Measurements from ENCODE around the gene BTN3A1.
A peak's percentile ranks its signal among the peaks of the same experiment; 100 is the strongest.

Gene BTN3A1

GRCh38 chr6:26379740-26380139 lies 22.3 kb upstream of the BTN3A1 start:
- DNase-seq (ENCODE audit: low spot score): no peak

DNA sequence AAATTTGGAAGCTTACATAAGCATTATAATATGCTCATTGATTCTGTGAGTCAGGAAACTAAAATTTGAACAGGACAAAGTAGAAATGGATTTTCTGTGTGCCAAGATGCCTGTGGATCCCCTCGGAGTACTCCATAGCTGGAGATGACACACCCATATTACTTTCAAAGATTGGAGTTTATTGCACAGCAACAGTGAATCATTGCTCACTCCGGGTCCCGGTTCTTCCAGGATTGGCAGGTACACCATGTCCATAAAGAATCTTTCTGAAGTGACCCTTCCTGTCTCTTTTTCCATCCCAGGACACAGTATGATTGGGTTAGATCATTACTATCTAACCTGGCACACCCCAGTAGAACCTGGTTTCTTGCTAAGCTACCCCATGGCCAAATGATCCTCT lies 21.8 kb upstream of the BTN3A1 start:
- DNase-seq (ENCODE audit: low spot score): no peak

DNA sequence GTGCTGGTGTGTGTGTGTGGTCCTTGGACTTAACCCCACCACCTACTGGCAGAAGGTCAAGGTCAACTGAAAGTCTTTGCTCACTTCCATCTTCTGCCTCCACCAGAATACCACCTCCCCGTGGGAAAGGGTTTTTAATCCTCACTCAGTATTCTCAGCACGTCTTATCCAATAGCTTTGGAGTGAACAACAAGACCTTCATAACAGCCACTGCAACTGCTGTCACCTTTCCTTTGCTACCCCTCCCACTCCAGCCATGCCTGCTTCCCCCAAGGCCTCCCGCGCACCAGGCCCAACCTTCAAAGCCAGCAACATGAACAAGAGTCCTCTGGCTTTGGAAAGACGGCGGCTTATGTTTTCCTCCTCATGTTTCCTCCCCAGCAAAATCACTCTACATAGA lies 20.0 kb upstream of the BTN3A1 start:
- no peak for DNase-seq (ENCODE audit: low spot score)

DNA sequence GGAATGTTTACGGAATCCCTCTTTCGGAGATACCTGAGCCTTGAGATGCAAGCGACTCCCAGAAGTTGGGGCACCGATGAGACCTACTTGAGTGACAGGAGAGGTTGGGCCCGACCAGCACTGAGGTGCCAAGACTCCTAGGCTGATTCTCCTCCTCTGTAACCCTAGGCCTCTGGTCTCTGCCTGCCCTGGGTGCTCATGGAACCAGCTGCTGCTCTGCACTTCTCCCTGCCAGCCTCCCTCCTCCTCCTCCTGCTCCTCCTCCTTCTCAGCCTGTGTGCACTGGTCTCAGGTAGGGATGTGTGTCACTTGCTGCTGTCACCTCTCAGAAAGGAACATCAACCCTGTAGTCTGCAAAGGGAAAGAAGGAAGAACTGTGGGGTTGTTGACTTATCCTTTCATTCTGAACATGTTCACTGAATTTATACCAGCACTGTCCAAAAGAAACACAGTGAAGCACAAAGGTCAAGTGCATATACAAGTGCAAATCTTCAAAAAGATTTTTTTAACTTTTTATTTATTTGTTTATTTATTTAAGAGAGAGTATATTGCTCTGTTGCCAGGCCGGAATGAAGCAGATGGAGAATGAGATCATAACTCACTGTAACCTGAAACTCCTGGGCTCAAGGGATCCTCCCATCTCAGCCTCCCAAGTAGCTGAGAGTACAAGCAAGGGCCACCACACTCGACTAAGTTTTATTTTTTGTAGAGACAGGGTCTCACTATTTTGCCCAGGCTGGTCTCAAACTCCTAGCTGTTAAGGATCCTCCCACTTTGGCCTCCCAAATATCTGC lies 18.3 kb upstream of the BTN3A1 start:
- DNase-seq (ENCODE audit: low spot score): no peak

DNA sequence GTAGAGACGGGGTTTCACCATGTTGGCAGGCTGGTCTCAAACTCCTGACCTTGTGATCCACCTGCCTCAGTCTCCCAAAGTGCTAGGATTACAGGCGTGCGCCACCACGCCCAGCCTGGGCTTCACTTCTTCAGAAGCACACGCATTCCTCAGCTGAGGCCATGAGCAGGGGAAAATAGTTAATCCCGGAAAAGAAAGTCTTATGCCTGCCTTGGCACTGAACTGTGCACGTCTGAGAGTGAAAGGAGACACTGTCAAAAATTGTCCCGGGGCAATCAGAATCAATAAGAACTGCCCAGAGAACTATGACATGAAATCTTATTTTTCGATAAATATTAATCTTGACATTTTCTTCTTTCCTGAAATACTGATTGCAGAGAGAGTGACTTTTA lies 16.3 kb upstream of the BTN3A1 start:
- no peak for DNase-seq (ENCODE audit: low spot score)

- DNase-seq (ENCODE audit: low spot score): no peak
Measured at GRCh38 chr6:26387565-26387964, 14.5 kb upstream of the BTN3A1 start.

- no peak for DNase-seq (ENCODE audit: low spot score)
Measured at GRCh38 chr6:26388014-26388413, 14.1 kb upstream of the BTN3A1 start.

DNA sequence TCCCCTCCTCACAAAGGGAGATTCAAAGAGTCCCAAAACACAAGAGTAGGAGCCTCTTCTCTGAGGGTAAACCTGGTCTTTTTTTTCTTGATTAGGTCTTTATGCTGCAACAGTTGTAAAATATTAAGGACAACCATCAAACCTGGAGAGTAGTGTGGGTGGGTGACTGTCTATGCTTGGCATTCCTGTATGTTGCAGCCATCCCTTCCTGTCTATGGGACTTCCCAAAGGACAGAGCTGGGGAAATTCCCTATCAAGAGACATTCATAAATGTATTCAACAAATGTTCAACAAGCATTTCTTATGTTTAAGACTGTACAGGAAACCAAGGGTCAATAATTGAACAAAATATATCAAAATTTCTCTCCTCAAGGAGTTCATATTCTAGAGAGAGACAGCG lies 13.6 kb upstream of the BTN3A1 start:
- no peak for DNase-seq (ENCODE audit: low spot score)

GRCh38 chr6:26389349-26389894 lies 12.7 kb upstream of the BTN3A1 start:
- no peak for DNase-seq (ENCODE audit: low spot score)

GRCh38 chr6:26390531-26390930 lies 11.5 kb upstream of the BTN3A1 start:
- no peak for DNase-seq (ENCODE audit: low spot score)

GRCh38 chr6:26392932-26393636 lies 9.0 kb upstream of the BTN3A1 start:
- no peak for DNase-seq (ENCODE audit: low spot score)

DNA sequence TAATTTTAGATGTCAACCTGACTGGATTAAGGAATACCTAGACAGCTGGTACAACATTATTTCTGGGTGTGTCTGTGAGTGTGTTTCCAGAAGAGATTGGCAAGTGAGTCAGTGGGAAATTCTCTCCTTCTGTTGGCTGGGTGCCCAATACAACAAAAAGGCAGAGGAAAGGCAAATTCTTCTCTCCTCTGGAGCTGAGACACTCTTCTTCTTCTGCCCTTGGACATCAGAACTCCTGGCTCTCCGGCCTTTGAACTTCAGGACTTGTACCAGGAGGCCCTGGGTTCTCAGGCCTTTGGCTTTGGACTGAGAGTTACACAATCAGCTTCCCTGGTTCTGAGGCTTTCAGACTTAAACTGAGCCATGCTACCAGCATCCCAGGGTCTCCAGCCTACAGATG lies 7.8 kb upstream of the BTN3A1 start:
- DNase-seq (ENCODE audit: low spot score): peak; percentile 47

DNA sequence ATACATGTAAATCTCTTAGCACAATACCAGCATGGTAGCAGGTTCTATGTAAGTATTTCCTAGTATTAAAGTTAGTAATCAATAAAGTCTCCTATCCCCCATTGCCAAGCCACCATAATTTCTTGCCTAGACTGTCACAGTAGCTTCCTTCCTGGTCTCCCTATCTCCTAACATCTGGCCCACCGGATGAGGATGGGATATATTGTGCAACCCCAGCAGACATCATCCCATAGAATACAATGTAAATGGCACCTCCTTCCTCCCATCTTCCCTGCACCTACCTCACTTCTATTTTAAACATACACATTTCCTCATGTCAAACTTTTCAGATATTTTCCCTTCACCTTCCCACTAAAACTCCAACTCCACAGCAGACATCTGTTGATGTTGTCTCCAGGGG lies 3.5 kb upstream of the BTN3A1 start:
- DNase-seq (ENCODE audit: low spot score): no peak

DNA sequence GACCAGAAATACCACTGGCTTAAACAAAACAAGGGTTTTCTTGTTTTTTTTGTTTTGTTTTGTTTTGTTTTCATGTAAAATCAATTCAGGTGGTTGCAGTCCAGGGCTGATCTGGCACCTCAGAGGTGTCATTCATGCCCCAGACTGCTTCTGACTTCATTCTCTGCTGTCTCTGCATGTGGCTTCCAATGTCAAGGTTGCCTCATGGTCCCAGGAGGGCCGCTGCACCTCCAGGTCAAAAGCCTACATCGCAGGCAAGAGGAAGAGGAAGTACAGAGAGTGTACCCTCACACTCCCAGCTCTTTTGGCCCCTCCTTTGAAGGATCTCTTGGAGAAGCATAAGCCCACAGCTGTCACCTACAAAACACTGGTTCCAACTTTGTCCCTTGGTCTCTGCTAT lies 1.4 kb upstream of the BTN3A1 start:
- DNase-seq (ENCODE audit: low spot score): no peak

GRCh38 chr6:26401389-26401986 lies 587 bp upstream of the BTN3A1 start:
- no peak for DNase-seq (ENCODE audit: low spot score)

- DNase-seq (ENCODE audit: low spot score): no peak
Measured at GRCh38 chr6:26403893-26404292, 1.8 kb downstream of the BTN3A1 start.

DNA sequence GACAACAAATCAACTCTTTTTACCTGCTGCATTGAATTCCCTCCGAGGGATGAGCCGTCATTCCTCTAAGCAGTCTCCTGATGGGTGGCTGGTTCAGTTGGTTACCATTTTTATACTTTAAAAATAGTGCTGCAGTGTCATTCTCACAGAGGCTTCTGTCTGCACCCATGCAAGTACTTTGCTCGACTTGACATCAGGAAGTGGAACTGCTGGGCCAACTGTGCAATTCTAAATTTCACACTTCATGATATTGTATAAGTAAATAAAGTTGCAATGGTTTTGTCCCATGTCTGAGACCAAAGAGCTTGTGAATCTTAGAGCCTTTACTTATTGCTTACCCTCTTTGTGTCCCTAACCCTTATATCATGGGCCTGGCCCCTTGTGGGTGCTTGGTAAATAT lies 2.5 kb downstream of the BTN3A1 start:
- no peak for DNase-seq (ENCODE audit: low spot score)

DNA sequence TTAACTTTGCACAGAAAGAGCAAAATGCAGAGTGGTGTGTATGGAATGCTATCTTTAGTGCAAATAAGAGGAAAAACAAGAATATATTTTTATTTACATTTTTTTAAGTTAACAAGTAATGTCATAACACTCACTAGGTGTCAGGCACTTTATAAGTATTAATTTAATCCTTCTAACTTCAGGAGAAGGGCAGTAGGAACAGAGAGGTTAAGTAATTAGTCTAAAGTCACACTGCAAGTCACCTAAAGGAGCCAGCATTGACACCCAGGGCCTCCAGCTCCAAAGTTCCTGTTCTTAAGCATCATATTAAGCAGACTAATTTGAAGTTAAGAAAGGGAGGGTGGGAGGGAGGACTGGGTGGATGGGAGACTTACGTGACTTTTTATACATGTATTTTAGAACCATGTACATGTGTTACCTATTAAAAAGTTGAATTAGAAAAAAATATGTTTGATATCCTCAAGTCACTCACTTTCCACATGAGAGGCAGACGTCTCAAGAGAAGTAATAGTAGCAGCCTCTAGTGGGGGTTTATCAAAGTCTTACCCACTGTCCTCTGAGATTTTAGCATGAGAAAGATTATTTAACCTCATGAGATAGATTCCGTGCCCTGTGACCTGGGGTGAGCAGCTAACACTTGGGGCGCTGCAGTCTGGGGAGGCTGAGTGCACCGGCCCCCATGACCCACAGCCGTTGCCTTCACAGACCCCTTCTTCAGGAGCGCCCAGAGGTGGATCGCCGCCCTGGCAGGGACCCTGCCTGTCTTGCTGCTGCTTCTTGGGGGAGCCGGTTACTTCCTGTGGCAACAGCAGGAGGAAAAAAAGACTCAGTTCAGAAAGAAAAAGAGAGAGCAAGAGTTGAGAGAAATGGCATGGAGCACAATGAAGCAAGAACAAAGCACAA lies 7.0 kb downstream of the BTN3A1 start:
- no peak for DNase-seq (ENCODE audit: low spot score)

DNA sequence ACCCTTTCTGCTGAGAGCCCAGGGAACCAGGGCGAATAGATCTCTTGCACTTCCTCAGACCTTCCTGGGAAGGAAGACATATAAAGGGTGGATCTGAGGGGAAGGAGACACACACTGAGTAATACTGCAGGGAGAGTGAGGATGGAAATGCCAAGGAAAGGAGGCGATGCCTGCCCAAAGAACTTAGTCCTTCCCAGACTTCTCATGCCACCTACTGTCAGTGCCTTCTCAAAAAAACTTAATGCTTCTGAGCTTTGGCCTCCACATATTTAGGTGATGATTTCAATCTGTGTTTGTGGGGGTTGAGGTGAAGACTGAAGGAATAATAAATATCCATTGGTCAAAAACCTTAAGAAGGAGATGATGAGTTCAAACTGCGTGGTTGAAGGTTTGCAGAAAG lies 9.7 kb downstream of the BTN3A1 start:
- no peak for DNase-seq (ENCODE audit: low spot score)

- no peak for DNase-seq (ENCODE audit: low spot score)
Measured at GRCh38 chr6:26412228-26412627, 10.2 kb downstream of the BTN3A1 start.

DNA sequence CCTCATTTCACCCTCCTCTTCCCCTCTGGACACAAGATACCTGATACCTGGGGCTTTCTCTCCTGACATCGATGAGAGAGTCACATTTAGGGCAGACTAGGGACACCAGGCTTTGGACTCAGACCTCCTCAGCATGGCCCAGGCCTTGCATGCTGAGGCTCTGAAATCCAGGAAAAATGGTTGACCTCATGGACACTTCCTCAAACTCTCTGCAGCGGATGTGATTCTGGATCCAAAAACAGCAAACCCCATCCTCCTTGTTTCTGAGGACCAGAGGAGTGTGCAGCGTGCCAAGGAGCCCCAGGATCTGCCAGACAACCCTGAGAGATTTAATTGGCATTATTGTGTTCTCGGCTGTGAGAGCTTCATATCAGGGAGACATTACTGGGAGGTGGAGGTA lies 10.9 kb downstream of the BTN3A1 start:
- DNase-seq (ENCODE audit: low spot score): no peak

DNA sequence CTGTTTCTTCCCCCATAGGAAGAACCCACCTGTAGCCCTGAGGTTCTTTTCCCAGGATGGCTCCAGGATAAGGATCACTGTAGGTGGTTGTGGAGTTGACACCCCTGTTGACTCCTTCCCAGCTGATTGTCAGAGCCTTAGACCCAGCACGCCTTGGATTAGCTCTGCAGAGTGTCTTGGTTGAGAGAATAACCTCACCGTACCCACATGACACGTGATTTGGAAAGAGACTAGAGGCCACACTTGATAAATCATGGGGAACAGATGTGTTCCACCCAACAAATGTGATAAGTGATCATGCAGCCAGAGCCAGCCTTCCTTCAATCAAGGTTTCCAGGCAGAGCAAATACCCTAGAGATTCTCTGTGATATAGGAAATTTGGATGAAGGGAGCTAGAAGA lies 12.2 kb downstream of the BTN3A1 start:
- no peak for DNase-seq (ENCODE audit: low spot score)
